WTC11 (cell line): ENCODE results near the gene FOXO3.

ENCODE experiments used
- ATF1 ChIP-seq: sonication (generic); formaldehyde crosslinking; IDR thresholded peaks from 2 replicates; pipeline ENCODE4 v1.8.1; 2023; ENCODE audit warnings: mild to moderate bottlenecking, moderate library complexity, missing genetic modification reagents
- CREB1 ChIP-seq: sonication (generic); formaldehyde crosslinking; IDR thresholded peaks from 2 replicates; pipeline ENCODE4 v1.8.0; 2023; ENCODE audit warnings: mild to moderate bottlenecking, missing genetic modification reagents
- CTCF ChIP-seq: fragments of 200-600 bp; IDR thresholded peaks from 2 replicates; pipeline ENCODE4 v1.8.0; 2022; ENCODE audit warnings: antibody characterized with exemption
- ZNF425 ChIP-seq: fragments of 250-450 bp; sonication (Bioruptor Pico); conservative IDR thresholded peaks from 2 replicates; pipeline ENCODE4 v1.9.0; 2021; ENCODE audit warnings: mild to moderate bottlenecking

- TF ChIP-seq ATF1 (CRISPR knock-in tag), result no peak
- no peak for TF ChIP-seq CTCF
- no peak for TF ChIP-seq ZNF425 (CRISPR knock-in tag)
- TF ChIP-seq CREB1 (CRISPR knock-in tag), result no peak
Measured at GRCh38 chr6:108596956-108597355, 36.2 kb downstream of the FOXO3 start.
